Neural cell (in vitro differentiated cells): ENCODE results near the gene SYNE3.

ENCODE experiments used
- CTCF ChIP-seq: fragments of 450-650 bp; IDR thresholded peaks from 2 replicates; pipeline ENCODE4 v1.5.1; 2014; ENCODE audit warnings: antibody characterized with exemption, mild to moderate bottlenecking, moderate library complexity; ENCODE audit not compliant: poor library complexity, severe bottlenecking
- EP300 ChIP-seq: fragments of 450-650 bp; conservative IDR thresholded peaks from 2 replicates; pipeline ENCODE4 v1.6.1; 2014; ENCODE audit warnings: antibody characterized with exemption, mild to moderate bottlenecking, moderate library complexity; ENCODE audit not compliant: poor library complexity, severe bottlenecking
- EZH2 ChIP-seq: fragments of 200-600, 300-800 bp; shearing (Covaris generic), sonication (generic); IDR thresholded peaks from 2 replicates; pipeline ENCODE4 v1.6.1; 2014; ENCODE audit warnings: antibody characterized with exemption, low read length, borderline replicate concordance, mild to moderate bottlenecking; ENCODE audit not compliant: insufficient read depth, poor library complexity, severe bottlenecking
- MXI1 ChIP-seq: fragments of 450-650 bp; conservative IDR thresholded peaks from 2 replicates; pipeline ENCODE4 v1.6.1; 2014; ENCODE audit warnings: antibody characterized with exemption, mild to moderate bottlenecking; ENCODE audit not compliant: poor library complexity, severe bottlenecking
- POLR2AphosphoS5 ChIP-seq: IDR thresholded peaks from 2 replicates; pipeline ENCODE4 v1.6.1; 2012
- RAD21 ChIP-seq: fragments of 450-650 bp; conservative IDR thresholded peaks from 2 replicates; pipeline ENCODE4 v1.6.1; 2014; ENCODE audit warnings: antibody characterized with exemption, mild to moderate bottlenecking, moderate library complexity
- REST ChIP-seq: IDR thresholded peaks from 2 replicates; pipeline ENCODE4 v1.6.1; 2012; ENCODE audit warnings: borderline replicate concordance
- TAF1 ChIP-seq: IDR thresholded peaks from 2 replicates; pipeline ENCODE4 v1.6.1; 2012; ENCODE audit warnings: low read depth

GRCh38 chr14:95525999-95526398 is 9.5 kb upstream of the SYNE3 start:
- TF ChIP-seq POLR2AphosphoS5 (no peak), EZH2 (no peak), CTCF (no peak), RAD21 (no peak), TAF1 (no peak), EP300 (no peak), MXI1 (no peak), REST (no peak)
